ENCODE data around the gene TMEM86B. TPM values are rescaled to one million over a fixed set of nuclear protein-coding genes. Genes with fewer than 3 reads are reported as not detected.

TMEM86B gene
- total RNA-seq, 3 donors from 2014 or later (not counting 1 experiment from before 2014, with no cell fraction given) = 12.6 to 14.7 (median 14.6) TPM

DNA sequence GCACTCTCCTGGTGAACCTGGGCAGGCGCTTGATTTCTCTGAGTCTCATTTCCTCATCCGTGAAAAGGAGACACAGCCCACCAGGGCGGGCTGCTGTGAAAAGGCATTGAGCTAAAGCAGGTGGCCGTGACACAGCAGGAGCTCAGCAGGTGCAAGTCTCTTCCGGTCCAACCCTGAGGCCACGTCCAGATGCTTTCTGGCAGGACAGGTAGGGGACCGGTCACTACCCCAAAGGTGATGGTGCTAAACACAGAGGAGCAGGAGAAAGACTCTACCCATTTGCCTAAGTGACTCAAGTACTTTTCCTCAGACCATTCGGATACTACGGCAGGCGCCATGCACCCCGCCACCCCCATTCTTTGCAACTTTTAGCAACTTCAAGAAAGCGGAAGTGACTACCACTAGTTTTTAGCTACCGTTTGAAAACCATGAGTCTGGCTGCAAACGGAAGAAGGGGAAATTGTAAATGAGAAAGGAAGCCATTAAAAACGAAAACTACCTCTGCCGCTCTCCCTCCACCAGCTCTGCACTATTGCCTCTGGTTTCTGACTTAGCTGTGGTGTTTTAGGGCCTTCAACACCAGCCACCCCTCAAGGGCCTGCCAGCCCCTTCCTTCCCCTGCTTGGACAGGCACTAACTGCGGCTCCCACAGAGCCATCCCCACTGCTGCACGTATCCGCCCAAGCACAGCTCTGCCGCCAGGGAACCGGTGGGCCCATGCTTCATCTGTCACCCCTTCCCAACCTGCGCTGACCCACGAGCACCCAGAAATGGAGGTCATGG, 25.5 kb upstream of the TMEM86B start:
- Mint-ChIP-seq H3K4me3 (peak overlapping the region; percentile 98), H3K27ac (peak overlapping the region; percentile 93 to 98), H3K4me1 (peaks cover 74 to 81% of the 10 kb centered on the region in 2 donors), H3K9me3 (no peaks in the 10 kb centered on the region), H3K27me3 (ENCODE audit: low read depth in 2 of 2) (no peaks in the 10 kb centered on the region), H3K36me3 (no peaks in the 10 kb centered on the region)
- Histone ChIP-seq H3K36me3 (ENCODE audit: control insufficient read depth, insufficient read depth, low read length) (peaks cover 4% of the 10 kb centered on the region), H3K4me3 (ENCODE audit: low read length) (peak overlapping the region; percentile 58), H3K27ac (ENCODE audit: low read length) (peak overlapping the region; percentile 92), H3K9me3 (ENCODE audit: control insufficient read depth, insufficient read depth, low read length) (no peaks in the 10 kb centered on the region), H3K4me1 (ENCODE audit: control insufficient read depth, insufficient read depth, low read length) (peaks cover 90% of the 10 kb centered on the region), H3K27me3 (ENCODE audit: control insufficient read depth, insufficient read depth, low read length) (no peaks in the 10 kb centered on the region)
- TF ChIP-seq, protein P1, sequence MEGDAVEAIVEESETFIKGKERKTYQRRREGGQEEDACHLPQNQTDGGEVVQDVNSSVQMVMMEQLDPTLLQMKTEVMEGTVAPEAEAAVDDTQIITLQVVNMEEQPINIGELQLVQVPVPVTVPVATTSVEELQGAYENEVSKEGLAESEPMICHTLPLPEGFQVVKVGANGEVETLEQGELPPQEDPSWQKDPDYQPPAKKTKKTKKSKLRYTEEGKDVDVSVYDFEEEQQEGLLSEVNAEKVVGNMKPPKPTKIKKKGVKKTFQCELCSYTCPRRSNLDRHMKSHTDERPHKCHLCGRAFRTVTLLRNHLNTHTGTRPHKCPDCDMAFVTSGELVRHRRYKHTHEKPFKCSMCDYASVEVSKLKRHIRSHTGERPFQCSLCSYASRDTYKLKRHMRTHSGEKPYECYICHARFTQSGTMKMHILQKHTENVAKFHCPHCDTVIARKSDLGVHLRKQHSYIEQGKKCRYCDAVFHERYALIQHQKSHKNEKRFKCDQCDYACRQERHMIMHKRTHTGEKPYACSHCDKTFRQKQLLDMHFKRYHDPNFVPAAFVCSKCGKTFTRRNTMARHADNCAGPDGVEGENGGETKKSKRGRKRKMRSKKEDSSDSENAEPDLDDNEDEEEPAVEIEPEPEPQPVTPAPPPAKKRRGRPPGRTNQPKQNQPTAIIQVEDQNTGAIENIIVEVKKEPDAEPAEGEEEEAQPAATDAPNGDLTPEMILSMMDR (IDR thresholded peaks at IDR 0.05) = no peak
- intact Hi-C loops (cut with micrococcal nuclease) = loop anchor here (10.0 kb wide), 1 partner anchor 339 kb away; no protein-coding TSS in a partner anchor
- DNase-seq (peak; percentile 52 to 85), ATAC-seq (peak; percentile 39 to 56 (median 49))
- WGBS (ENCODE audit: insufficient coverage) = under 1% methylated on average over 21 of the region's 23 CpGs

DNA sequence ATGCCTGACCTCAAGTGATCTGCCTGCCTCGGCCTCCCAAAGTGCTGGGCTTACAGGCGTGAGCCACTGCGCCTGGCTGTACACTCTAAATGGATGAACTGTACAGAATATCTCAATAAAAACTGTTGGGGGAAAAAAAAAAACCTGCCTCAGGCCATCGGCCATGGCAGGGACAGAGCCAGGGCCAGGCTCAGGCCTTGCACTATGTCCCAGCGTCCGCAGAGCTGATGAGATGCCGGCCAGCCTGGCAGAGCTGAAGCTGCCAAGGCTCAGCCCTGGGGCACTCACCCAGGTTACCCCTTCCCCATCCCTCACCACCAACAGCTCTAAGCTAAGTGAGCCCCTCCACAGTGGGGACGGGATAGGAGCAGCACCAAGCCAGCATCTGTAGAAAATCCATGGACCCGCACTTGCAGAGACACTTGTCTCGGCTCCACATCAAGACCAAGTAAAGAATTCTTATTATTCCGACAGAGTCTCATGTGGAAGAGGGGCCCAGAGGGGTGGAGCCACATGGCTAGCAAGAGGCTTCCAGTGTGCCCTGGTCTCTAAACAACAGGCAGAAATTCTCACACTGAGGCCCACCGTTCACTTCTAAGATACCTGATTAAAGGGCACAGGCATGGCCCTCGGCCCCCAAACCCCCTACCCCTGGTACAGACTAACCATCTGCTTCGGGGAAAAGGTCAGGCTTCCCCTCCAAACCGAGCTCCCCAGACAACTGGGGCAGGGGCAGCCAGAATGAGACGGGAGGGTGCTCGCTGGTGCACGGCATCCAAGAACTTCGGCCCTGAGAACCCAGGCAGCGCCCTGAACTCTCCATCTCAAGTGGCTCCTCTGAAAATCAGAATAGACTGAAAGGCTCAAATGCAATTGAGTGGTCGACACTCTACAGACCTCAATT, 24.4 kb upstream of the TMEM86B start:
- no peaks in the 10 kb centered on the region for H3K27me3 Mint-ChIP-seq (ENCODE audit: low read depth in 2 of 2)
- Histone ChIP-seq H3K4me3 (ENCODE audit: low read length) (peak overlapping the region; percentile 58), H3K27ac (ENCODE audit: low read length) (peak overlapping the region; percentile 92), H3K27me3 (ENCODE audit: control insufficient read depth, insufficient read depth, low read length) (no peaks in the 10 kb centered on the region), H3K36me3 (ENCODE audit: control insufficient read depth, insufficient read depth, low read length) (peaks cover 4% of the 10 kb centered on the region), H3K9me3 (ENCODE audit: control insufficient read depth, insufficient read depth, low read length) (no peaks in the 10 kb centered on the region), H3K4me1 (ENCODE audit: control insufficient read depth, insufficient read depth, low read length) (peaks cover 98% of the 10 kb centered on the region)
- intact Hi-C loops (cut with micrococcal nuclease) = loop anchor here (10.0 kb wide), 1 partner anchor 338 kb away; no protein-coding TSS in a partner anchor
- TF ChIP-seq, protein P1 (IDR thresholded peaks at IDR 0.05) = no peak
- H3K4me1 Mint-ChIP-seq = peaks cover 81 to 85% of the 10 kb centered on the region in 2 donors
- H3K9me3 Mint-ChIP-seq = no peaks in the 10 kb centered on the region
- peak overlapping the region; percentile 98 for H3K4me3 Mint-ChIP-seq
- ATAC-seq = no peak
- H3K27ac Mint-ChIP-seq = peak overlapping the region; percentile 93 to 98
- DNase-seq = no peak
- WGBS (ENCODE audit: insufficient coverage) = 44% methylated on average over 21 of the region's 21 CpGs
- no peaks in the 10 kb centered on the region for H3K36me3 Mint-ChIP-seq

DNA sequence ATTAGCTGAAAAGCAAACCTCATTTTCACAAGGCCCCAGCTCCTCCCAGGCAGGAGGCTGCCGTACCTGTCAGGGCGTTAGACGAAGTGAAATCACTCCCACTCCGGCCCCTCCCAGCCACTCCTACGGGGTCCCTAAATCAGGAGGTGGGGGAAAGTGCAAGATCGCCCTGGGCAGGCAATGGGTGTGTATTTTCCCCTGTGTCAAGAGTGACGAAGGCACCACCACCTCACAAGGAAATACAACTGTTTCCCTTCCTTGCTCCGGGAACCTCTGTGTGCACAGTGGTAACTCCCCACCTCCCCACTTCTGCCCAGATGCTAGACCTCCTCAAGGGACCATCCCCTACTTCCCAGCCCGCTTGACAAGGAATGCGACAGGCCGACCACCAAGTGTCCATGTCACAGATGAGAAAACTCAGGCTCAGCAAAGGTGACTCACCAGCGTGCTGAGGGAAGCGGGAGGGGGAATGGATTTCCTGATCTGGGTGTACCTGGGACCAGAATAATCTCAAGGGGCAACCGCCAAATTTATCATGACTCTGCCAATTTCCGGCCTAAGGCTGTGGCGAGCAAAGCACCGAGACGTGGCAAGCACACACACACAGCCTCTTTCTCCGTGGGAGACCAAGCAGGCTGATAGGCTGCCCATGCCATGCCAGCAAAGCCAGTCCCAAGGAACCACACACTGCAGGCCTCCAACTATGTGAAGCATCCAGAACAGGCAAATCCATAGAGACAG, 22.9 kb upstream of the TMEM86B start:
- WGBS (ENCODE audit: insufficient coverage) = 5% methylated on average over 19 of the region's 19 CpGs
- Histone ChIP-seq H3K4me3 (ENCODE audit: low read length) (no peak overlapping the region), H3K36me3 (ENCODE audit: control insufficient read depth, insufficient read depth, low read length) (peaks cover 10% of the 10 kb centered on the region), H3K9me3 (ENCODE audit: control insufficient read depth, insufficient read depth, low read length) (no peaks in the 10 kb centered on the region), H3K27ac (ENCODE audit: low read length) (peak overlapping the region; percentile 92), H3K4me1 (ENCODE audit: control insufficient read depth, insufficient read depth, low read length) (peaks cover 98% of the 10 kb centered on the region), H3K27me3 (ENCODE audit: control insufficient read depth, insufficient read depth, low read length) (no peaks in the 10 kb centered on the region)
- peak in 2 of 3 donors; percentile 24 to 27 for ATAC-seq
- no peaks in the 10 kb centered on the region for H3K9me3 Mint-ChIP-seq
- peak; percentile 40 to 68 for DNase-seq
- TF ChIP-seq, protein P1 (IDR thresholded peaks at IDR 0.05) = no peak
- peak overlapping the region; percentile 86 for H3K4me3 Mint-ChIP-seq
- peak overlapping the region; percentile 93 to 98 for H3K27ac Mint-ChIP-seq
- H3K27me3 Mint-ChIP-seq (ENCODE audit: low read depth in 2 of 2) = no peaks in the 10 kb centered on the region
- intact Hi-C loops (cut with micrococcal nuclease) = loop anchor here (10.0 kb wide), 1 partner anchor 337 kb away; no protein-coding TSS in a partner anchor
- peaks cover 66 to 75% of the 10 kb centered on the region in 2 donors for H3K4me1 Mint-ChIP-seq
- no peaks in the 10 kb centered on the region for H3K36me3 Mint-ChIP-seq
